ENCODE measurements around the gene FADS2. TPM values are rescaled to one million over a fixed set of nuclear protein-coding genes. Genes with fewer than 3 reads are reported as not detected.

FADS2 gene
- total RNA-seq, 4 donors from 2014 or later: 2.2 to 13.7 (median 6.8) TPM

- WGBS, 2 donors: 87 to 95% methylated on average over 3 of the region's 3 CpGs
- peaks cover 0 to 38% (median 0%) of the 10 kb centered on the region in 3 donors for H3K36me3 ChIP-seq
- peaks cover 0 to 11% (median 0%) of the 10 kb centered on the region in 3 donors for H3K4me1 ChIP-seq
- intact Hi-C loops (cut with DNase I): loop anchor here (5.0 kb wide), 1 partner anchor 87 kb away; no protein-coding TSS in a partner anchor
- no peak overlapping the region for H3K27ac ChIP-seq
- H3K4me3 ChIP-seq: no peak overlapping the region
- no peaks in the 10 kb centered on the region for H3K27me3 ChIP-seq
- TF ChIP-seq POLR2A (IDR thresholded peaks at IDR 0.05) (no peak), CTCF (IDR thresholded peaks at IDR 0.05) (no peak)
- H3K9me3 ChIP-seq: no peaks in the 10 kb centered on the region
- no peak for DNase-seq
Measured at GRCh38 chr11:61800331-61801281, 27.5 kb upstream of the FADS2 start.

DNA sequence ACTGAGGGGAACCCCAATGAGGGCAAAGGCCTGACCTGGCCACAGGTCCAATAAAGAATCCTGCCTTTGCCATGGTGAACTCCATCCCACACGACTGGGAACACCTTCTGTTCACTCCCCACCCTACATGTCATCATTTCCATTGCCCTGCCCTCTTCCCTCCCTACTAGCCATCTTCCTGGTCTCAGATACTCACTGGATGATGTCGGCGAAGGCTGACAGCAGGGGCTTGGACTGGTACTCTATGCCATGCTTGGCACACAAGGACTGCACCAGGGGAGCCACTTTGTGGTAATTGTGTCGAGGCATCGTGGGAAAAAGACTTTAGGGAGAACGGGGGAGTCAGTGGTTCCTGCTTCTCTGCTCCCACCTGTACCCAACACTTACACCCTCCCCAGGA is 25.5 kb upstream of the FADS2 start:
- TF ChIP-seq POLR2A (IDR thresholded peaks at IDR 0.05) (no peak), CTCF (IDR thresholded peaks at IDR 0.05) (no peak)
- no peak for DNase-seq
- Histone ChIP-seq H3K27me3 (no peaks in the 10 kb centered on the region), H3K4me1 (peaks cover 0 to 3% (median 0%) of the 10 kb centered on the region in 3 donors), H3K36me3 (peaks cover 0 to 47% (median 0%) of the 10 kb centered on the region in 3 donors), H3K27ac (no peak overlapping the region), H3K9me3 (no peaks in the 10 kb centered on the region), H3K4me3 (no peak overlapping the region)
- intact Hi-C loops (cut with DNase I): loop anchor here (5.0 kb wide), 1 partner anchor 85 kb away; no protein-coding TSS in a partner anchor
- 90 to 91% methylated on average over 5 to 6 of the region's 6 CpGs for WGBS, 2 donors

DNA sequence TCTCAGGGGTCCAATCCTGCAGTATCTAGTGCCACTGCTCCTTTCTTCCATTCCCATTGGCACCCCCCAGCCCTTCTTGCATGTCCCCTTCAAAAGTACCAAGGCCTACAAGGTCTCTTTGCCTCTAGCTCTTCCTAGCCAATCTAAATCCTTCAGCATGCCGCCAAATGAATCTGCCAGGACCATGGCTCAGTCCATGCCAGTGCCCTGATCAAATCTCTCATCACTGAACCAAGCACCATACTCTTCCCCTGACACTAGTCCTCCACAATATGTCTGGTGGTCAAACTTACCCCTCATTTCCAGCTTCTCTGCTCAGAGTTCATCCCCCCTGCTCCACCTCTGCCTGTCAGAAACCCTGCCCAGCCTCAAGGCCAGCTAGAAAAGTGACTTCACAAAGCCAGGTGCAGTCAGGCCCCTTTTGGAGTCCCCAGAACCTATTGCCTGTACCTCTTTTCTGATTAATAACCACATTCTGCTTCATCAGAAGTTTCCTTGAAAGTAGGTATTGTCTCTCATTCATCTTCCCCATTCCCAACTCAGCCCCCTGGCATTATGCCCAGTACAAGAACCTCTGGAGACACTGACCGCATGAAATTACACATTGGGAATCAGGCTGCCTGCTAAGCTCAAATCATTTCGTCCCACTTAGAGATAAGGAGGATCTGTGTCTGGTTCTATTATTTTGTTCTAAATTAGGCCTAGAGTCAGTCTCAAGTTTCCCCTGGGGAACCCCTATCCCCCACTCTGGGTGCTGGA is 24.0 kb upstream of the FADS2 start:
- 79 to 80% methylated on average over 3 of the region's 3 CpGs for WGBS, 2 donors
- intact Hi-C loops (cut with DNase I): loop anchor here (5.0 kb wide), 1 partner anchor 83 kb away; no protein-coding TSS in a partner anchor
- DNase-seq: no peak
- H3K9me3 ChIP-seq: no peaks in the 10 kb centered on the region
- H3K4me1 ChIP-seq: no peaks in the 10 kb centered on the region
- H3K4me3 ChIP-seq: no peak overlapping the region
- H3K27ac ChIP-seq: no peak overlapping the region
- H3K36me3 ChIP-seq: peaks cover 0 to 58% (median 0%) of the 10 kb centered on the region in 3 donors
- H3K27me3 ChIP-seq: no peaks in the 10 kb centered on the region
- no peak for TF ChIP-seq POLR2A (IDR thresholded peaks at IDR 0.05)
- TF ChIP-seq CTCF (IDR thresholded peaks at IDR 0.05): no peak

DNA sequence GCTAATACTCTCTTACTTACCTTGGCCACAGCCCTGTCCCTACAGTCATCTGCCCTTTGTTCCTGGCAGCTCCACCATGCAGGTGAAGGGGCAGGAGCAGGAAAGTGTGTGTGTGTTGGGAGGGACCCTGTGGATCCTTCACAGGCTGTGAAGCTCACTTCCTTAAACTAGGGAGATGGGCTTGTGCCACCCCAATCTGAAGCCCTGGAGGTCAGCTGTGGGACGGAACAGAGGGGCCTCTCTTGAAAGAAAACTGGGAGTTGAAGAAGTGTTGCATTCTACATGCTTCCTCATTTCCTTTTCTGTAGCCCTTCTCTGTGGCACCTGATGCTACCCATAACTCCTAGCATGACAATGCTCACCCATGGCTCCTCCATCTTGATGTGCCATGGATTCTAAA is 23.0 kb upstream of the FADS2 start:
- intact Hi-C loops (cut with DNase I): no loop called here
- no peaks in the 10 kb centered on the region for H3K4me1 ChIP-seq
- H3K36me3 ChIP-seq: peaks cover 0 to 68% (median 4%) of the 10 kb centered on the region in 3 donors
- no peaks in the 10 kb centered on the region for H3K27me3 ChIP-seq
- H3K9me3 ChIP-seq: no peaks in the 10 kb centered on the region
- no peak overlapping the region for H3K4me3 ChIP-seq
- no peak for DNase-seq
- 75 to 88% methylated on average over 1 of the region's 1 CpG for WGBS, 2 donors
- no peak overlapping the region for H3K27ac ChIP-seq
- TF ChIP-seq CTCF (IDR thresholded peaks at IDR 0.05): no peak
- no peak for TF ChIP-seq POLR2A (IDR thresholded peaks at IDR 0.05)
